ENCODE data around the gene ANKS3. TPM values are rescaled to one million over a fixed set of nuclear protein-coding genes. Genes with fewer than 3 reads are reported as not detected.

Gene ANKS3
- total and polyA plus RNA-seq, 2 experiments from 2014 or later, result 22.5 to 24.9 TPM

DNA sequence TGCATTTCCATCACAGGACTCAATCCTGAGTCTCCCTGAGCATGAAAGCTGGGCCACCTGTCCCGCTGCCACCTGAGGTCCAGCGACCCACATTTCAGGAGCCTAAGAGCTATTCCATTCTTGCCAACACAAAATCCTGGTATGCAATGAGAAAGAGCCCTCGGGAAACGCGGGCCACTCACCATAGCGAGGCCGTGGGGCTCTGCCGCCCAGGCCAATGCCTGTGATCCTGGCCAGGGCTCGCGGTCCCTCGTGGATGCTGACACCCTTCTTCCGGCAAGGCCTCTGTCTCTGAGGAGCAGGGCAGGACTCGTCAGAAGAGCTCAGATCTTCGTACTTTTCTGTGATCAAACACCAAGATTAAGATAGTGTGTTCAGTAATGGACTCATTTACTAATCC, 29.2 kb downstream of the ANKS3 start (continued):
- TF ChIP-seq, protein P1, sequence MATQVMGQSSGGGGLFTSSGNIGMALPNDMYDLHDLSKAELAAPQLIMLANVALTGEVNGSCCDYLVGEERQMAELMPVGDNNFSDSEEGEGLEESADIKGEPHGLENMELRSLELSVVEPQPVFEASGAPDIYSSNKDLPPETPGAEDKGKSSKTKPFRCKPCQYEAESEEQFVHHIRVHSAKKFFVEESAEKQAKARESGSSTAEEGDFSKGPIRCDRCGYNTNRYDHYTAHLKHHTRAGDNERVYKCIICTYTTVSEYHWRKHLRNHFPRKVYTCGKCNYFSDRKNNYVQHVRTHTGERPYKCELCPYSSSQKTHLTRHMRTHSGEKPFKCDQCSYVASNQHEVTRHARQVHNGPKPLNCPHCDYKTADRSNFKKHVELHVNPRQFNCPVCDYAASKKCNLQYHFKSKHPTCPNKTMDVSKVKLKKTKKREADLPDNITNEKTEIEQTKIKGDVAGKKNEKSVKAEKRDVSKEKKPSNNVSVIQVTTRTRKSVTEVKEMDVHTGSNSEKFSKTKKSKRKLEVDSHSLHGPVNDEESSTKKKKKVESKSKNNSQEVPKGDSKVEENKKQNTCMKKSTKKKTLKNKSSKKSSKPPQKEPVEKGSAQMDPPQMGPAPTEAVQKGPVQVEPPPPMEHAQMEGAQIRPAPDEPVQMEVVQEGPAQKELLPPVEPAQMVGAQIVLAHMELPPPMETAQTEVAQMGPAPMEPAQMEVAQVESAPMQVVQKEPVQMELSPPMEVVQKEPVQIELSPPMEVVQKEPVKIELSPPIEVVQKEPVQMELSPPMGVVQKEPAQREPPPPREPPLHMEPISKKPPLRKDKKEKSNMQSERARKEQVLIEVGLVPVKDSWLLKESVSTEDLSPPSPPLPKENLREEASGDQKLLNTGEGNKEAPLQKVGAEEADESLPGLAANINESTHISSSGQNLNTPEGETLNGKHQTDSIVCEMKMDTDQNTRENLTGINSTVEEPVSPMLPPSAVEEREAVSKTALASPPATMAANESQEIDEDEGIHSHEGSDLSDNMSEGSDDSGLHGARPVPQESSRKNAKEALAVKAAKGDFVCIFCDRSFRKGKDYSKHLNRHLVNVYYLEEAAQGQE (IDR thresholded peaks at IDR 0.05; ENCODE audit: unreplicated experiment), result no peak
- TF ChIP-seq CREB1 (CRISPR knock-in tag; IDR thresholded peaks at IDR 0.05; ENCODE audit: low read depth) (no peak), ZNF331 (CRISPR knock-in tag; IDR thresholded peaks at IDR 0.05; ENCODE audit: low read depth) (no peak)

DNA sequence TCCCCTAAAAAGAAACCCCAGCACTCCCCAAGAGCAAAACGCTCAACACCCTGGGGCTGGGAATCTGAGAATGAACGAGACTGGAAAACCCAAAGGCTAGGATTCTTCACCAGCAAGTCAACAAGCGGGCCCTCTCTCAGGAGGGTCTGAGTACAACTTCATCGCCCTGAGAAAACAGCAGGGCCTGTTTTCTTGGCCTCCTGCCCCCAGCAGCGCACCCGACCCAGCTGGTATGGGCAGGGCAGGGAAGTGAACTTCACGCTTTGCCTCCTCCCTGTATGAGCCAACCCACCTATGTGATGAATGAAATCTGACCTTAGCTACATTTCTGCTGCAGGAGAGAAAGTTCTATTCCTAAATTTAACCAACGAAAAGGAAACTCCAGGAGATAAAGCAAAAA, 29.6 kb downstream of the ANKS3 start:
- no peak for ATAC-seq
- Histone ChIP-seq H3K9me2 (ENCODE audit: insufficient read depth) (no peaks in the 10 kb centered on the region), H3K4me2 (no peak overlapping the region), H3K36me3 (ENCODE audit: insufficient read depth) (peaks cover 8% of the 10 kb centered on the region), H3F3A (replicated peaks; ENCODE audit: low read depth) (peaks cover 3% of the 10 kb centered on the region; the same call in 1 of the 2 replicates), H3K4me3 (no peak overlapping the region), H2AFZ (no peak overlapping the region), H3K27ac (ENCODE audit: low read depth) (no peak overlapping the region), H3K4me1 (ENCODE audit: insufficient read depth) (no peaks in the 10 kb centered on the region), H3K27me3 (ENCODE audit: insufficient read depth) (no peaks in the 10 kb centered on the region), H4K20me1 (replicated peaks; ENCODE audit: insufficient read depth) (peaks cover 7% of the 10 kb centered on the region), H3K79me2 (replicated peaks; ENCODE audit: insufficient read depth) (peaks cover 5% of the 10 kb centered on the region; the same call in 1 of the 2 replicates)
- DNase-seq (ENCODE audit: low spot score), result no peak
- TF ChIP-seq JUNB (IDR thresholded peaks at IDR 0.05; ENCODE audit: unreplicated experiment), result no peak
- TF ChIP-seq STAT1 (IDR thresholded peaks at IDR 0.05; ENCODE audit: unreplicated experiment), result no peak
- Mint-ChIP-seq H3K4me1 (no peaks in the 10 kb centered on the region), H3K4me3 (no peak overlapping the region), H3K27me3 (ENCODE audit: insufficient read depth, low read depth, poor library complexity) (peaks cover 6% of the 10 kb centered on the region), H3K27ac (no peak overlapping the region), H3K36me3 (ENCODE audit: low read depth) (peaks cover 51% of the 10 kb centered on the region), H3K9me3 (no peaks in the 10 kb centered on the region; the same call in 2 of the 3 replicates)

DNA sequence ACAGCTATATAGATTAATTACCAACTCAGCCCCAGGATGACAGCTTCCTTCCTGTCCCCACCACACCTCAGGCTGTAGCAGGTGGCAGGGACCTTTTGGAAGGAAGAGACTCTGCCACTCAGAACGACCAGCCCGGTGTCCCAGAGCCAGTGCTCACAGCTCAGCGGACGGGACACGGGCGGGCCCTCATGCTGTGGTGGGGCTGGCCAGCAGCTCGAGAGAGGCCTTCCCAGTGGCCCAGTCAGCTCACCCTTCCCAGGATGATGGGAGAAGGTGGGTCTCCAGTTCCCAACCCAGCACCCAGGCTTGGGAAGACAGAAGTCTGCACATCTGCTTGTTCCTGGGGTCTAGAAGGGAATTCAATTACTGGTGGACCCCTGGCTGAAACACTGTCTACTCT, 30.2 kb downstream of the ANKS3 start:
- H3K36me3 Mint-ChIP-seq (ENCODE audit: low read depth), result peaks cover 54% of the 10 kb centered on the region
- H3K4me1 Mint-ChIP-seq, result no peaks in the 10 kb centered on the region
- H3K9me3 Mint-ChIP-seq, result no peaks in the 10 kb centered on the region; the same call in 2 of the 3 replicates
- H3K27me3 ChIP-seq (ENCODE audit: insufficient read depth), result no peaks in the 10 kb centered on the region
- peaks cover 5% of the 10 kb centered on the region; the same call in 1 of the 2 replicates for H3F3A ChIP-seq (replicated peaks; ENCODE audit: low read depth)
- ATAC-seq (no peak), DNase-seq (ENCODE audit: low spot score) (no peak)
- H3K4me2 ChIP-seq, result no peak overlapping the region
- H4K20me1 ChIP-seq (replicated peaks; ENCODE audit: insufficient read depth), result peaks cover 7% of the 10 kb centered on the region
- H3K4me1 ChIP-seq (ENCODE audit: insufficient read depth), result no peaks in the 10 kb centered on the region
- no peak overlapping the region for H2AFZ ChIP-seq
- H3K27me3 Mint-ChIP-seq (ENCODE audit: insufficient read depth, low read depth, poor library complexity), result peaks cover 6% of the 10 kb centered on the region
- H3K36me3 ChIP-seq (ENCODE audit: insufficient read depth), result peaks cover 14% of the 10 kb centered on the region
- no peaks in the 10 kb centered on the region for H3K9me2 ChIP-seq (ENCODE audit: insufficient read depth)
- no peak overlapping the region for H3K4me3 Mint-ChIP-seq
- H3K4me3 ChIP-seq, result no peak overlapping the region
- H3K27ac Mint-ChIP-seq, result no peak overlapping the region
- H3K79me2 ChIP-seq (replicated peaks; ENCODE audit: insufficient read depth), result peaks cover 5% of the 10 kb centered on the region; the same call in 1 of the 2 replicates
- H3K27ac ChIP-seq (ENCODE audit: low read depth), result no peak overlapping the region
- TF ChIP-seq EZH2phosphoT487 (IDR thresholded peaks at IDR 0.05; ENCODE audit: unreplicated experiment) (no peak), EZH2 (IDR thresholded peaks at IDR 0.05; ENCODE audit: low read depth, unreplicated experiment) (no peak), ZNF331 (CRISPR knock-in tag; IDR thresholded peaks at IDR 0.05; ENCODE audit: low read depth) (no peak), NANOG (IDR thresholded peaks at IDR 0.05; ENCODE audit: borderline replicate concordance) (no peak), STAT1 (IDR thresholded peaks at IDR 0.05; ENCODE audit: unreplicated experiment) (no peak), ZNF114 (CRISPR knock-in tag; IDR thresholded peaks at IDR 0.05) (no peak)
- TF ChIP-seq, protein P2, sequence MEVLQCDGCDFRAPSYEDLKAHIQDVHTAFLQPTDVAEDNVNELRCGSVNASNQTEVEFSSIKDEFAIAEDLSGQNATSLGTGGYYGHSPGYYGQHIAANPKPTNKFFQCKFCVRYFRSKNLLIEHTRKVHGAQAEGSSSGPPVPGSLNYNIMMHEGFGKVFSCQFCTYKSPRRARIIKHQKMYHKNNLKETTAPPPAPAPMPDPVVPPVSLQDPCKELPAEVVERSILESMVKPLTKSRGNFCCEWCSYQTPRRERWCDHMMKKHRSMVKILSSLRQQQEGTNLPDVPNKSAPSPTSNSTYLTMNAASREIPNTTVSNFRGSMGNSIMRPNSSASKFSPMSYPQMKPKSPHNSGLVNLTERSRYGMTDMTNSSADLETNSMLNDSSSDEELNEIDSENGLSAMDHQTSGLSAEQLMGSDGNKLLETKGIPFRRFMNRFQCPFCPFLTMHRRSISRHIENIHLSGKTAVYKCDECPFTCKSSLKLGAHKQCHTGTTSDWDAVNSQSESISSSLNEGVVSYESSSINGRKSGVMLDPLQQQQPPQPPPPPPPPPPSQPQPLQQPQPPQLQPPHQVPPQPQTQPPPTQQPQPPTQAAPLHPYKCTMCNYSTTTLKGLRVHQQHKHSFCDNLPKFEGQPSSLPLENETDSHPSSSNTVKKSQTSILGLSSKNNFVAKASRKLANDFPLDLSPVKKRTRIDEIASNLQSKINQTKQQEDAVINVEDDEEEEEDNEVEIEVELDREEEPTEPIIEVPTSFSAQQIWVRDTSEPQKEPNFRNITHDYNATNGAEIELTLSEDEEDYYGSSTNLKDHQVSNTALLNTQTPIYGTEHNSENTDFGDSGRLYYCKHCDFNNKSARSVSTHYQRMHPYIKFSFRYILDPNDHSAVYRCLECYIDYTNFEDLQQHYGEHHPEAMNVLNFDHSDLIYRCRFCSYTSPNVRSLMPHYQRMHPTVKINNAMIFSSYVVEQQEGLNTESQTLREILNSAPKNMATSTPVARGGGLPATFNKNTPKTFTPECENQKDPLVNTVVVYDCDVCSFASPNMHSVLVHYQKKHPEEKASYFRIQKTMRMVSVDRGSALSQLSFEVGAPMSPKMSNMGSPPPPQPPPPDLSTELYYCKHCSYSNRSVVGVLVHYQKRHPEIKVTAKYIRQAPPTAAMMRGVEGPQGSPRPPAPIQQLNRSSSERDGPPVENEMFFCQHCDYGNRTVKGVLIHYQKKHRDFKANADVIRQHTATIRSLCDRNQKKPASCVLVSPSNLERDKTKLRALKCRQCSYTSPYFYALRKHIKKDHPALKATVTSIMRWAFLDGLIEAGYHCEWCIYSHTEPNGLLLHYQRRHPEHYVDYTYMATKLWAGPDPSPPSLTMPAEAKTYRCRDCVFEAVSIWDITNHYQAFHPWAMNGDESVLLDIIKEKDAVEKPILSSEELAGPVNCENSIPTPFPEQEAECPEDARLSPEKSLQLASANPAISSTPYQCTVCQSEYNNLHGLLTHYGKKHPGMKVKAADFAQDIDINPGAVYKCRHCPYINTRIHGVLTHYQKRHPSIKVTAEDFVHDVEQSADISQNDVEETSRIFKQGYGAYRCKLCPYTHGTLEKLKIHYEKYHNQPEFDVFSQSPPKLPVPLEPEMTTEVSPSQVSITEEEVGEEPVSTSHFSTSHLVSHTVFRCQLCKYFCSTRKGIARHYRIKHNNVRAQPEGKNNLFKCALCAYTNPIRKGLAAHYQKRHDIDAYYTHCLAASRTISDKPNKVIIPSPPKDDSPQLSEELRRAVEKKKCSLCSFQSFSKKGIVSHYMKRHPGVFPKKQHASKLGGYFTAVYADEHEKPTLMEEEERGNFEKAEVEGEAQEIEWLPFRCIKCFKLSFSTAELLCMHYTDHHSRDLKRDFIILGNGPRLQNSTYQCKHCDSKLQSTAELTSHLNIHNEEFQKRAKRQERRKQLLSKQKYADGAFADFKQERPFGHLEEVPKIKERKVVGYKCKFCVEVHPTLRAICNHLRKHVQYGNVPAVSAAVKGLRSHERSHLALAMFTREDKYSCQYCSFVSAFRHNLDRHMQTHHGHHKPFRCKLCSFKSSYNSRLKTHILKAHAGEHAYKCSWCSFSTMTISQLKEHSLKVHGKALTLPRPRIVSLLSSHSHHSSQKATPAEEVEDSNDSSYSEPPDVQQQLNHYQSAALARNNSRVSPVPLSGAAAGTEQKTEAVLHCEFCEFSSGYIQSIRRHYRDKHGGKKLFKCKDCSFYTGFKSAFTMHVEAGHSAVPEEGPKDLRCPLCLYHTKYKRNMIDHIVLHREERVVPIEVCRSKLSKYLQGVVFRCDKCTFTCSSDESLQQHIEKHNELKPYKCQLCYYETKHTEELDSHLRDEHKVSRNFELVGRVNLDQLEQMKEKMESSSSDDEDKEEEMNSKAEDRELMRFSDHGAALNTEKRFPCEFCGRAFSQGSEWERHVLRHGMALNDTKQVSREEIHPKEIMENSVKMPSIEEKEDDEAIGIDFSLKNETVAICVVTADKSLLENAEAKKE (CRISPR knock-in tag; IDR thresholded peaks at IDR 0.05), result no peak
